ENCODE data around the gene CAMTA1.

Gene CAMTA1

DNA sequence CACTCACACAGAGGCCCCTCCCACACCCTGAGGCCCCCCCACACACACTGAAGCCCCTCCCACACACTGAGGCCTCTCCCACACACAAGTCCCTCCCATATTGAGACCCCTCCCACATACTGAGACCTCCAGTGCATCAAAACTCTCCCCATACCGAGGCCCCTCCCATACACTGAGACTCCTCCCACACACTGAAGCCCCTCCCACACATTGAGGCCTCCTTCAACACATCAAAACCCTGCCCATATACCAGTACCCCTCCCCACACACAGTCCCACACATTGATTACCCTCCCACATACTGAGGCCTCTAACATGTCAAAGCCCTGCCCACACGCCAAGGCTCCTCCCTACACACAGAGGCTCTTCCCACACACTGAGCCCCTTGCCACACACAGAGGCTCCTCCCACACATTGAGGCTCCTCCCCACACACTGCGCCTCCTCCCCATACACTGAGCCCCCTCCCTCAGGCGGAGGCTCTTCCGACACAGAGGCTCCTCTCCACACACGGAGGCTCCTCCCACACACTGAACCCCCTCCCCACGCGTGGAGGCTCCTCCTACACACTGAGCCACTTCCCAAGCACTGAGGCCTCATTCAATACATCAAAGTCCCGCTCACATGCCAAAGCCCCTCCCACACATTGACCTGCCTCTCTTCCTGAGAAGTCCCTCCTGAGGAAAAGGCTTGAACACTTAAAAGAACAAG, 392.3 kb downstream of the CAMTA1 start:
- DNase-seq (ENCODE audit: low read depth): no peak
- no peak overlapping the region for H3K4me3 ChIP-seq (ENCODE audit: low read depth, low read length)

GRCh38 chr1:7178336-7178735, 393.1 kb downstream of the CAMTA1 start:
- DNase-seq (ENCODE audit: low read depth): no peak
- H3K4me3 ChIP-seq (ENCODE audit: low read depth, low read length): no peak overlapping the region

GRCh38 chr1:7178741-7179140, 393.5 kb downstream of the CAMTA1 start:
- DNase-seq (ENCODE audit: low read depth): no peak

DNA sequence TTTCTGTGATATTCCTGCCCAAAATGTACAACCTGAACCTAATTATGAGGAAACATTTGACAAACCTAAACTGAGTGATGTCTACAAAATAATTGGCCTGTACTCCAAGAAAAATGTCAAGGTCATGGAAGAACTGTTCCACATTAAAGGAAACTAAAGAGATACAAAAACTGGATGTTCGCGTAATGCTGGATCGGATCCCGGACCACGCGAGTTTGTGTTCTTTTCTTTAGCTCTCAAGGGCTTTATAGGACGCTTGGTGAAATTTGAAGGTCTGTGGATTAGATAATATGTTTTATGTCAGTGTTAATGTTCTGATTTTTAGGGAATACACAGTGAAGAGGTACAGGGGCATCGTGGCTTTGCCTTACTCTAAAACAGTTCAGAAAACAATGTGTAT, 400.5 kb downstream of the CAMTA1 start:
- no peak overlapping the region for H3K4me3 ChIP-seq (ENCODE audit: low read depth, low read length)
- no peak for DNase-seq (ENCODE audit: low read depth)

More at GRCh38 chr1:7178741-7179140, 393.5 kb downstream of the CAMTA1 start:
- H3K4me3 ChIP-seq (ENCODE audit: low read depth, low read length): no peak overlapping the region

DNA sequence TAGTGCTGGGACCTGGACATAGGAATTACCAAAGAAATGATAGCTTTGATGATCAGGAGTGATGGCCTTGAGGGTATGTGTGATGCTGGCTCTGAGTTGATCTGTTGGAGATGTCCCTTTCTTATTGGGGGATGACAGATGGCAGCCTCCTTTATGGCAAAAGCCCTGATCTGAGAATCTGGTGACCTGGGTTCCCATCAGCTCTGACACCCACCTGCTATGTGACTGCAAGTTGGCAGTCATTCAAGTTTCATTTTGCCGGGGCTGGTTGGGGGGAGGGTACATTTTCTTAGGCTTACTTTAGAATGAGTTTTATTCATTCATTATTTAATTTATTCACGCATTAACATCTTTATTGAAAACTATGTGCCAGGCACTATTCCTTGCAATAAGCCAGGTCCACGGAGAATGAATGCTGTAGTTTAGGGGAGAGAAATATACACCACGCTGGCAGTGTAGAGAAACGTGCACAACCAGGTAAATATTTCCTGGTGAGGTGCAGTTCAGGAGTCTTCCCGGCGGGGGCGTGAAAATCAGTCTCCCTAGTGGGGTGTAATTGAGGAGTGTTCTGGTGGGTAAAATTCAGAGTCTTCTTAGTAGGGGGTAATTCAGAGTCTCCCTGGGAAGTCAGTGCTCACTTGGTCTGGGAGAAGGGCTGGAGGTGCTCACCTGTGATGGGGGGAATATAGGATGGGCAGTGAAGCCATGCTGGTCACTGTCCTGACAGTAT, 401.3 kb downstream of the CAMTA1 start:
- H3K4me3 ChIP-seq (ENCODE audit: low read depth, low read length): no peak overlapping the region
- no peak for DNase-seq (ENCODE audit: low read depth)

- no peak for DNase-seq (ENCODE audit: low read depth)
- no peak overlapping the region for H3K4me3 ChIP-seq (ENCODE audit: low read depth, low read length)
These were observed 401.8 kb downstream of the CAMTA1 start for GRCh38 chr1:7187112-7187493.

GRCh38 chr1:7190261-7190660, 405.0 kb downstream of the CAMTA1 start:
- no peak overlapping the region for H3K4me3 ChIP-seq (ENCODE audit: low read depth, low read length)
- no peak for DNase-seq (ENCODE audit: low read depth)

GRCh38 chr1:7192453-7192852, 407.2 kb downstream of the CAMTA1 start:
- H3K4me3 ChIP-seq (ENCODE audit: low read depth, low read length): no peak overlapping the region
- no peak for DNase-seq (ENCODE audit: low read depth)

- no peak for DNase-seq (ENCODE audit: low read depth)
- no peak overlapping the region for H3K4me3 ChIP-seq (ENCODE audit: low read depth, low read length)
These were observed 411.0 kb downstream of the CAMTA1 start for GRCh38 chr1:7196036-7196911.

DNA sequence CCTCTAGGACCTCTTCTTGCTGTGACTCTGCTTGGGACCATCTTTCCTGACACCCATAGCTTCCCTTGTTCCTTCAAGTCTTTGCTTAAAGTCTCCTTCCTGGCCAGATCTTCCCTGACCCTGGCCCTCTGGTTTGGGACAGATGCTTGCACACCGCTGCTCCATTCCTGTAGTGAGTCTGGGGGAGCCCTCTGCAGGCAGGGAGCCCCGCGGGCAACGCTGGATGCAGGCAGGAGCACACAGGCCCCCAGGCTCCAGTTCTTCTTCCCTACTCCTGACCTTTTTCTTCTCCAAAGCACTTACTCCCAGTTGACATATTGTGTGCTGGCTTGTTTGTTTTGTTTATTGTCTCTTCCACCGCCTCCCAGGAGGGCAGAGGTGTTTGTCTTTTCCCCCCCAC, 413.4 kb downstream of the CAMTA1 start:
- no peak for DNase-seq (ENCODE audit: low read depth)
- no peak overlapping the region for H3K4me3 ChIP-seq (ENCODE audit: low read depth, low read length)

DNA sequence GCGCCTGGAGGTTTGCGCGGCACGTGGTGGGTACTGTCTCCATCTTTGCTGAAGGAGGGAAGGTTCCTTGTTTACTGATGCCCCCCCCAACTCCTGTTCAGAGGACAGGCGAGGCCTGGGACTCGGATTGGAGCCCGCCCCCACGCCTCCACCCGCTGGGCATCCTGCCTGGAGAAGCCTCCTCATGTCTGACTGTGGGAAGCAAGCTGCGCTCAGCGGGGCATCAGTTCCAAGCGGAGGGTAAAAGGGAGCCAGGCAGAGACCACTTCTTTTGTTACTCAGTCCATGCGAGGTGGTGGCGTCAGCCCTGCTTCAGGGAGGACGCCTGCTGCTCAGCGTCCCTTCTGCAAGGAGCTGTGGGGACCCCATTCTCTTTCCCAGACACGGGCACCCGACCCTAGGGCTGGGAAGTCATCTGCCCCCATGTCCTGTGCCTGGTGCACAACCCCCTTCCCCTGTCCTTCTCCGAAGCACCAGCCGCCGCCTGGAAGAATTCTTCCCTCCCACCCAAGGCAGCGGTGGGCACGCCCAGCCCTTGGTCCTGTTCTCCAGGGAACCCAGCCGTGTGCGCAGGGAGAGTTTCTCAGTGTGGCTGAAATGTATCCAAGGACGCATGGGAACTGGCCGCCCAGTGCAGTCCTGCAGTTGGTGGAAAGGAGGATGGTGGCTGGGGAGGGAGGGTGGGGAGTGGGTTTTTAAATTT, 414.0 kb downstream of the CAMTA1 start:
- no peak overlapping the region for H3K4me3 ChIP-seq (ENCODE audit: low read depth, low read length)
- no peak for DNase-seq (ENCODE audit: low read depth)

GRCh38 chr1:7207875-7208646, 422.8 kb downstream of the CAMTA1 start:
- peak; percentile 16 for DNase-seq (ENCODE audit: low read depth)
- H3K4me3 ChIP-seq (ENCODE audit: low read depth, low read length): no peak overlapping the region

DNA sequence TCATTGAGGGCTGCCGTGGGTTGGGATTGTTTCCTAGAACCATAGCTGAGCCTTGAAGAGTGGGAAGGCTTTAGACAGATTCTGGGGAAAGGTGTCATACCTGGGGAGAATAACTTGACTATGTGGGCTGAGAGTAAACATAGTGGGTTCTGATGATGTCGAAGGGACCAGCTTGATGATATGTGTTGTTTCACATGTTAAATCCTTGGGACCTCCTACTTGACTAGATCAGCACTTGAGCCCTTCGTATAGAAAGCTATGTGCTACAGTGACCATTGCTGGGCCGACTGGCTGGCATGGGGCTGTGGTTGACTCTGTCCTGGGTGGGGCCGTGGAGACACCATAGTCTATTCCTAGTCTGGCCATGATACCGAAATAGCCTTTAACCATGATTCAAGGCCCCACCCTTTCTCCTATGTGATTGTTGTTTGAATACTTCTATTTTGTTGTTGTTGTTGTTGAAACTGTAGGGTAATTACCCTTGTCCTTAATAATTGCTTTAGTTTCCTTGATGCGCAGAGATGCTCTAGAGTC, 423.5 kb downstream of the CAMTA1 start:
- no peak for DNase-seq (ENCODE audit: low read depth)
- no peak overlapping the region for H3K4me3 ChIP-seq (ENCODE audit: low read depth, low read length)

DNA sequence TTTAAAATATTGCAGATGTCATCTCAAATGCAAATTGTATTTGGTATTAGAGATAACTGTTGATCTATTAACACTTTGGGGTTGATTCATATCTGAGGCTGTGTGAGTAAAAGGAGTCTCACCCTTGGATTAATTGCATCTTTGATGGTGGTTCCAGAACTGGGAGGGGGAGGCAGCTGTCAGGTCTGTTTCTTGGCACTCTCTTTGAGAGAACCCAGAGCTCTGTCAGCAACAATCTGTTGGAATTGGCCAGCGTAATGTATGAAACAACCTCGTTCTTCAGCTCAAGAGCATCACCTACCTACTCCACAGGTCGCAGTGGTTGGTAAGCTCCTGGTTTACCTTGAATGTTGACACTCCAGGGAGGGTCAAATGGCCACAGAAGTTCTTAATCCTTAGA, 424.1 kb downstream of the CAMTA1 start:
- no peak for DNase-seq (ENCODE audit: low read depth)
- H3K4me3 ChIP-seq (ENCODE audit: low read depth, low read length): no peak overlapping the region

- no peak overlapping the region for H3K4me3 ChIP-seq (ENCODE audit: low read depth, low read length)
- no peak for DNase-seq (ENCODE audit: low read depth)
These were observed 433.1 kb downstream of the CAMTA1 start for GRCh38 chr1:7218210-7218832.

DNA sequence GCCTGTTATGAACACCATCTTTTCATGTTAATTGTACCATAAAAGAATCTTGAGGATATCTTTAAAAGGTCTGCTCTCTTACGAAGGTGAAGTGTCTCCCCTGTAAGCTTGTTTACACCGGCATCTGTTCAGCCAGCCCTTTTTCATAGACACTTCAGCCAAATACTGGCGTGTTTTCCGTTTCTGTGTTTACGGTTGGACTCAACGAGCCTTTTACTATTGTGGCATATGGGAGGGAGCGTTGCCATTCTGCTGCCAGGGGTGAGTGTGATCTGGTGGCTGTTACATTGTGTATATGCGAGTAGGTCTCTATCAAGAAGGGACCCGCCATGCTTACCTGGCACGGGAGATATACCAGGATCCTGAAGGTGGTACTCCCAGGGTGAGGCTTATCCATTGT, 433.8 kb downstream of the CAMTA1 start:
- DNase-seq (ENCODE audit: low read depth): no peak
- H3K4me3 ChIP-seq (ENCODE audit: low read depth, low read length): no peak overlapping the region

DNA sequence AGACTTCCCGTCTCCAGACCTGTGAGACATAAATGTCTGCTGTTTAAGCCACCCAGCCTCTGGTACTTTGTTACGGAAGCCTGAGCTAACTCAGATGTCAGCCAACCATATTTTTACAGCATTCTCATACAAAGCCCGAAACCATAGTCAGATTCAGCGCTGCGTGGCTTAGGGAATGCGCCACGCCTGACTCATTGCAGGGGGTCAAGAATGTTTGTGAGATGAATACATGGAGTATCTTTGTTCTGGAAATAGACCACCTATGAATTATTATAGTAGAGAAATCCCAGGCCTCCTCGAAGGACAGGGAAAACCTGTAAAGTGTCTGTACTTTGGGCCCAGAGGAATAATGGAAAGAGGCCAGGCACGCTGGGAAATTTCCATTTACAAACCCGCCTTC, 434.8 kb downstream of the CAMTA1 start:
- DNase-seq (ENCODE audit: low read depth): peak; percentile 19
- no peak overlapping the region for H3K4me3 ChIP-seq (ENCODE audit: low read depth, low read length)

- no peak overlapping the region for H3K4me3 ChIP-seq (ENCODE audit: low read depth, low read length)
- no peak for DNase-seq (ENCODE audit: low read depth)
These were observed 435.5 kb downstream of the CAMTA1 start for GRCh38 chr1:7220712-7221252.
